ENCODE results near the gene KIF4A.
"Not testable (repeated sequence)": the region's sequence is repeated elsewhere in the genome, so short reads cannot be mapped to it uniquely, and the experiment has no call there.

KIF4A gene

DNA sequence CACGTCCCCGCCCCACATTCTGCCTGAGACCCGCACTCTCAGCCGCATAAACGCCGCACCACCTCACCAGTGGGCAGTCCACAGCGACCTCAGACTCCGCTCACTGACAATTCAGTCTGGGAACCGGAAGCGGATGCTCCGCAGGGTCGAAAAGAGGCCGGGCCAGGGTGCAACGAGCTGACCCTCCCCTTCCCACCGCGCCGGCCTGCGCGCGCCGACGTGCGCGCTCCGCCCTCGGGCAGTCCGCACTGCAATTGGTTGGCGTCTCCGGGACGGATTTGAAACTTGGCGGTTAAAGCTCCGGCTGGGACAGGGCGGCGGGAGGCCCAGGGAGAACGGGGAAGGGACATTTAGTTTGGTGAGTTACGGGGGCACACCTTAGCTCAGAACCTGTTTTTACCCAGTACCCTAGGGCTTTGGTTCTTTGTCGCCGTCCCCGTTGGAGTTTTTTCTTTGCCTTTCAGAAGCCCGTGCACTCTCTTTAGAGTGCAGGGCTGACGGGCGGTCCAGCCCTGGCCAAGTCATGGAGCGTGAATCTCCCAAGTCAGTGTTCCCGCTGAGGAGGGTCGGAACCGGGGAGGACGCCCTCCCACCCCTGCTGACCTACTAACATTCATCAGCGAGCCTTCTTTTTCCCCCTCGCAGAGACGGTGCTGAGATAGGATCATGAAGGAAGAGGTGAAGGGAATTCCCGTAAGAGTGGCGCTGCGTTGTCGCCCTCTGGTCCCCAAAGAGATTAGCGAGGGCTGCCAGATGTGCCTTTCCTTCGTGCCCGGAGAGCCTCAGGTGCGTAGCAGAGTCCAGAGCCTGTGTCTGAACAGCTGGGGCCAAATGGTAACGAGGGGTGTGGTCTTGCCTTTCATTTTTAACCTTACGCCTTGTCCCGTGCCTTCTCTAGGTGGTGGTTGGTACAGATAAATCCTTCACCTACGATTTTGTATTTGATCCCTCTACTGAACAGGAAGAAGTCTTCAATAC lies at the start of gene KIF4A, which contains the start of gene PDZD11:
Gene KIF4A, plus strand, starts transcription at position 312 of the 978 bp plus-strand sequence. Its CDS starts 355 bp downstream, at position 667.
Gene PDZD11, minus strand, starts transcription at position 135 of the 978 bp plus-strand sequence. CDS start 586 bp downstream, outside the sequence.
- CTCF ChIA-PET = no interaction called here

DNA sequence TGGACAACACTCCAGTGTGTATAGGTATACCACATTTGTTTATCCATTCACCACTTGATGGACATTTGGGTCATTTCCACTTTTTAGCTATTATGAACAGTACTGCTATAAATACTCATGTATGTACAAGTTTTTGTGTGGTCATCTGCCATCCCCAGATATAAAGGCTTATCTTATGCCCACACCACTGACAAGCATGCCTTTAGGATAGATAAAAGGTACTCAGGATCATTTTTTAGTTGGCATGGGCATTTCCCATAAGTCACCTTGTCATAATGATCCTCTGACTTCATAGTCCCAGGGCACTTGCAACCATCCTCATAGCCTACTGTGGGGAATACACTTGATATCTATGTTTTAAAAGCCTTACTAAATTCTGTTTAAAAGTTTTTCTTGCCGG lies 49.2 kb upstream of the KIF4A start:
- Mint-ChIP-seq H3K27ac (no peak overlapping the region), H3K9me3 (no peaks in the 10 kb centered on the region), H3K4me3 (no peak overlapping the region), H3K27me3 (no peaks in the 10 kb centered on the region), H3K36me3 (no peaks in the 10 kb centered on the region), H3K4me1 (no peaks in the 10 kb centered on the region)
- CTCF ChIA-PET = no interaction called here
- no peak for DNase-seq

More for the DNA sequence above, at the start of gene KIF4A, which contains the start of gene PDZD11:
- peaks cover 35% of the 10 kb centered on the region for H3K4me1 Mint-ChIP-seq
- no peaks in the 10 kb centered on the region for H3K9me3 Mint-ChIP-seq
- H3K27ac Mint-ChIP-seq = peak within 1 kb of the TSS; percentile 91
- peak within 1 kb of the TSS; percentile 90 for H3K4me3 Mint-ChIP-seq
- H3K27me3 Mint-ChIP-seq = no peaks in the 10 kb centered on the region
- H3K36me3 Mint-ChIP-seq = peaks cover 26% of the 10 kb centered on the region
- DNase-seq = peak; percentile 88

DNA sequence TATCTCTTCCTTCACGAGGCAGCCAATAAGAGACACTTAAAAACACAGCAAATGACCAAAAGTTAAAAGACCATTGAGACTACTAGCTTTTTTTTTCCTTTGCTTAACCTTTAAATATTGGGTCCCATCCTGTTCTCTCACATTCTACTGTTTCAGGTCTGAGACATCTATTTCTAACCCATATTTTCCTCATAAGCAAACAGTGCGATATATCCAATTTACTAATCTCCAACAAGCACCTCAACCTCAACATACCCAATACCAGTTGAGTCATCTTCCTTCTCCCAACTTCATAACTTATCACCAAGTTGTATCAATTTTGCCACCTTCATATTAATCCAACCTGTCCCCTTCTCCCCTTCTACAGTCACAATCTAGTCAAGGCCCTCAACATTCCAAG lies 48.4 kb upstream of the KIF4A start:
- Mint-ChIP-seq H3K4me1 (no peaks in the 10 kb centered on the region), H3K36me3 (no peaks in the 10 kb centered on the region), H3K9me3 (no peaks in the 10 kb centered on the region), H3K4me3 (no peak overlapping the region), H3K27ac (peak overlapping the region; percentile 5), H3K27me3 (no peaks in the 10 kb centered on the region)
- CTCF ChIA-PET = no interaction called here
- DNase-seq = no peak

- CTCF ChIA-PET, H3K36me3 Mint-ChIP-seq, H3K4me3 Mint-ChIP-seq, H3K9me3 Mint-ChIP-seq, H3K4me1 Mint-ChIP-seq, H3K27me3 Mint-ChIP-seq, H3K27ac Mint-ChIP-seq, DNase-seq: not testable (repeated sequence)
Observed at GRCh38 chrX:70243601-70244000, 46.3 kb upstream of the KIF4A start.

DNA sequence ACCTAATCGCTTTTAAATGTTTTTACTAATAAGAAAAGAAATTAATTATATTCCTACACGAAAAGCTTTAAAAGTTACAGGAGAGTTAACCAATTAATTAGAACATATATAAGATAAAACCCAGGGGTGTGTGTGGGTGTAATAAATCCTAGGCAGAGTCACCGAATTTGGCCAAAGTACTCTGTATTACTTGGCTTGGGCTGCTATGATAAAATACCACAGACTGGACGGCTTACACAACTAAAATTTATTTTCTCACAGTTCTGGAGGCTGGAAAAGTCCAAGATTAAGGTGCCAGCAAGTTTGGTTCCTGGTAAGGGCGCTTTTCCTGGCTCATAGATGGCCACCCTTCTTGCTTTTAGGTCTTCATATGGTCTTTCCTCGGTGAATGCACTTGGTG lies 45.0 kb upstream of the KIF4A start:
- H3K36me3 Mint-ChIP-seq = no peaks in the 10 kb centered on the region
- no peak for DNase-seq
- no peak overlapping the region for H3K4me3 Mint-ChIP-seq
- no peaks in the 10 kb centered on the region for H3K4me1 Mint-ChIP-seq
- no peaks in the 10 kb centered on the region for H3K9me3 Mint-ChIP-seq
- CTCF ChIA-PET = no interaction called here
- H3K27me3 Mint-ChIP-seq = no peaks in the 10 kb centered on the region
- no peak overlapping the region for H3K27ac Mint-ChIP-seq

GRCh38 chrX:70247252-70247651 lies 42.7 kb upstream of the KIF4A start:
- H3K27ac Mint-ChIP-seq = no peak overlapping the region
- no peaks in the 10 kb centered on the region for H3K36me3 Mint-ChIP-seq
- CTCF ChIA-PET = no interaction called here
- no peaks in the 10 kb centered on the region for H3K4me1 Mint-ChIP-seq
- no peak overlapping the region for H3K4me3 Mint-ChIP-seq
- no peak for DNase-seq
- no peaks in the 10 kb centered on the region for H3K27me3 Mint-ChIP-seq
- H3K9me3 Mint-ChIP-seq = no peaks in the 10 kb centered on the region

GRCh38 chrX:70252491-70252890 lies 37.4 kb upstream of the KIF4A start:
- CTCF ChIA-PET = no interaction called here
- H3K27me3 Mint-ChIP-seq = no peaks in the 10 kb centered on the region
- no peak overlapping the region for H3K4me3 Mint-ChIP-seq
- no peaks in the 10 kb centered on the region for H3K4me1 Mint-ChIP-seq
- no peaks in the 10 kb centered on the region for H3K36me3 Mint-ChIP-seq
- DNase-seq = no peak
- no peak overlapping the region for H3K27ac Mint-ChIP-seq
- H3K9me3 Mint-ChIP-seq = no peaks in the 10 kb centered on the region

DNA sequence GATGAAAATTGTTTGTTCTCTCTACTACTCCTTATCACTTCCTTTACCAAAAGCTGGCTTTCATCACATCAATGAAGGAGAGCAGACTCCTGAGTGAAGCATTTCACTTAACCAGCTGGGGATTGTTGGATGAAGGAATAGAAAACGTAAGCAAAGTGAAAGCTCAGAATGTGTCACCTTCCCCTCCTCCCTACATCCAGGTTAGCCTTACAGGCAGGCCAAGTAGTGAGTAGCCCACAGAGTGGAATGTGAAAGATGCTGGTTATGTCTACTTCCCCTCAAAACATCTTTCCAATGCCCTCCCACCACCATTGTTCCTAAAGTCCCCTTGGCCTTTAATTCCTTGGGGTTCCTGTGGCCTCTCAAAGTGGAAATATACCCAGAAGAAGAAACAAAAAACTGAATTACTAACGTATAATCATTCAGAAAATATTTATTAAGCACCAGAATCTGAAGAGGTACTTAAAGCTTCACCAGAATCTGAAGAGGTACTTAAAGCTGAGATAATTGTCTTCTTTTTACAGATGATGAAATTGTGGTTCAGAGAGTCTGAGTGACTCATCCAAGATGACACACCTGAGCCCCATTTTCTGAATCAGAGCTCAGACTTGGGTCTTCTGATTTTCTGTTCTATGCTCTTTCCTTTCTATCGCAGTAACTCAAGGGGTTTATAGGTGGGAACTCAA lies 36.4 kb upstream of the KIF4A start:
- no peaks in the 10 kb centered on the region for H3K36me3 Mint-ChIP-seq
- H3K4me1 Mint-ChIP-seq = no peaks in the 10 kb centered on the region
- H3K27me3 Mint-ChIP-seq = no peaks in the 10 kb centered on the region
- H3K4me3 Mint-ChIP-seq = no peak overlapping the region
- no peak overlapping the region for H3K27ac Mint-ChIP-seq
- no peaks in the 10 kb centered on the region for H3K9me3 Mint-ChIP-seq
- DNase-seq = no peak
- CTCF ChIA-PET = no interaction called here

DNA sequence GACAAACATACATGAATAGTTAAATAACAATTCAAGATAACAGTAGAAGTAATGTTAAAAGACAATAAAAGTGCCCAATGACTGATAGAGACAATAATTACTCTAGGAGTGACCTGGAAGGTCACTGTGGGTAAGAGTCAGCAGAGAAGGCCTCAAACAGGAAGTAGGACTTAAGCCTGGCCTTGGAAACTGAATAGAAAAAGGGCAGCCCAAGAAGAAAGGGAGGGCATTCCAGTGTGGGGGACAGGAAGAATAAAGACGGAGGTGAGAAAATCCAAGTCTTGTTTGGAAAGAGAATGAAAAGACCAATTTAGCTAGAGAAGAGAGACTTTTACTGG lies 35.9 kb upstream of the KIF4A start:
- Mint-ChIP-seq H3K4me1 (no peaks in the 10 kb centered on the region), H3K27me3 (no peaks in the 10 kb centered on the region), H3K9me3 (no peaks in the 10 kb centered on the region), H3K4me3 (no peak overlapping the region), H3K36me3 (no peaks in the 10 kb centered on the region), H3K27ac (no peak overlapping the region)
- no peak for DNase-seq
- CTCF ChIA-PET = no interaction called here

- Mint-ChIP-seq H3K4me3 (no peak overlapping the region), H3K36me3 (no peaks in the 10 kb centered on the region), H3K9me3 (no peaks in the 10 kb centered on the region), H3K4me1 (no peaks in the 10 kb centered on the region), H3K27me3 (no peaks in the 10 kb centered on the region), H3K27ac (no peak overlapping the region)
- DNase-seq = no peak
- CTCF ChIA-PET = no interaction called here
Observed at GRCh38 chrX:70254909-70255308, 35.0 kb upstream of the KIF4A start.

- CTCF ChIA-PET = no interaction called here
- Mint-ChIP-seq H3K27me3 (no peaks in the 10 kb centered on the region), H3K4me1 (no peaks in the 10 kb centered on the region), H3K36me3 (no peaks in the 10 kb centered on the region), H3K4me3 (no peak overlapping the region), H3K9me3 (no peaks in the 10 kb centered on the region), H3K27ac (no peak overlapping the region)
- DNase-seq = no peak
Observed at GRCh38 chrX:70255452-70255851, 34.5 kb upstream of the KIF4A start.

GRCh38 chrX:70257423-70258288 lies 32.2 kb upstream of the KIF4A start:
- CTCF ChIA-PET = no interaction called here
- no peaks in the 10 kb centered on the region for H3K9me3 Mint-ChIP-seq
- peaks cover 3% of the 10 kb centered on the region for H3K27me3 Mint-ChIP-seq
- H3K36me3 Mint-ChIP-seq = no peaks in the 10 kb centered on the region
- no peaks in the 10 kb centered on the region for H3K4me1 Mint-ChIP-seq
- no peak overlapping the region for H3K27ac Mint-ChIP-seq
- no peak for DNase-seq
- no peak overlapping the region for H3K4me3 Mint-ChIP-seq

GRCh38 chrX:70260104-70260503 lies 29.8 kb upstream of the KIF4A start, which contains the start of gene P2RY4:
Gene P2RY4 (minus strand): TSS chrX:70260204. CDS start chrX:70259624, 580 bp downstream.
- no peak within 1 kb of the TSS for H3K4me3 Mint-ChIP-seq
- no peaks in the 10 kb centered on the region for H3K4me1 Mint-ChIP-seq
- CTCF ChIA-PET = interaction anchor here (0.6 kb wide), 1 partner anchor 667 kb away, joined by 3 read pairs; no protein-coding TSS in a partner anchor
- H3K36me3 Mint-ChIP-seq = no peaks in the 10 kb centered on the region
- no peaks in the 10 kb centered on the region for H3K9me3 Mint-ChIP-seq
- H3K27ac Mint-ChIP-seq = no peak within 1 kb of the TSS
- DNase-seq = no peak
- peaks cover 3% of the 10 kb centered on the region for H3K27me3 Mint-ChIP-seq

GRCh38 chrX:70262952-70263567 lies 26.8 kb upstream of the KIF4A start:
- Mint-ChIP-seq H3K4me1 (no peaks in the 10 kb centered on the region), H3K27ac (no peak overlapping the region), H3K9me3 (no peaks in the 10 kb centered on the region), H3K36me3 (no peaks in the 10 kb centered on the region), H3K4me3 (no peak overlapping the region), H3K27me3 (peaks cover 3% of the 10 kb centered on the region)
- DNase-seq = peak; percentile 42
- CTCF ChIA-PET = interaction anchor here (1.2 kb wide), 1 partner anchor 130 kb away, joined by 4 read pairs; the partner anchor contains the start of gene IGBP1
